TTC549 (cell line): ENCODE measurements around the gene BCAS2.

Experiments used
- FAIRE-seq: peaks from 2 replicates; lab custom pipeline; 2012; peaks lifted over from hg19 to GRCh38; lab: Jason Lieb, UNC

BCAS2 gene

GRCh38 chr1:114558544-114558943 is 22.9 kb downstream of the BCAS2 start:
- no peak for FAIRE-seq

GRCh38 chr1:114554577-114554976 is 26.8 kb downstream of the BCAS2 start:
- FAIRE-seq, result no peak

- no peak for FAIRE-seq
Observed at GRCh38 chr1:114552106-114552639, 29.2 kb downstream of the BCAS2 start.

- no peak for FAIRE-seq
Observed at GRCh38 chr1:114551400-114551799, 30.0 kb downstream of the BCAS2 start.

- FAIRE-seq, result no peak
Observed at GRCh38 chr1:114550336-114550735, 31.1 kb downstream of the BCAS2 start.

- FAIRE-seq, result no peak
Observed at GRCh38 chr1:114549137-114549536, 32.3 kb downstream of the BCAS2 start.

- no peak for FAIRE-seq
Observed at GRCh38 chr1:114547076-114547475, 34.3 kb downstream of the BCAS2 start.

GRCh38 chr1:114545796-114546195 is 35.6 kb downstream of the BCAS2 start:
- FAIRE-seq, result no peak

GRCh38 chr1:114545315-114545714 is 36.1 kb downstream of the BCAS2 start:
- no peak for FAIRE-seq

GRCh38 chr1:114540821-114541220 is 40.6 kb downstream of the BCAS2 start:
- FAIRE-seq, result no peak

- no peak for FAIRE-seq
Observed at GRCh38 chr1:114540272-114540671, 41.1 kb downstream of the BCAS2 start.

GRCh38 chr1:114536043-114536442 is 45.4 kb downstream of the BCAS2 start:
- FAIRE-seq, result no peak

- no peak for FAIRE-seq
Observed at GRCh38 chr1:114535401-114535800, 46.0 kb downstream of the BCAS2 start.

- FAIRE-seq, result no peak
Observed at GRCh38 chr1:114531094-114531493, 50.3 kb downstream of the BCAS2 start.

- no peak for FAIRE-seq
Observed at GRCh38 chr1:114530224-114530623, 51.2 kb downstream of the BCAS2 start.

- no peak for FAIRE-seq
Observed at GRCh38 chr1:114524944-114525343, 56.5 kb downstream of the BCAS2 start.

GRCh38 chr1:114522264-114522575 is 59.2 kb downstream of the BCAS2 start:
- FAIRE-seq, result no peak

GRCh38 chr1:114521396-114522263 is 59.8 kb downstream of the BCAS2 start:
- no peak for FAIRE-seq
